Parathyroid adenoma (tissue), 2 donors: Measurements from ENCODE around the gene NUDT1.

Experiments
- H2AFZ ChIP-seq: fragments of 300-600 bp; sonication (generic); one replicate; pipeline ENCODE4 v1.7.0; 2017; ENCODE audit warnings: antibody characterized with exemption, mild to moderate bottlenecking
- H3K27ac ChIP-seq: fragments of 300-600 bp; sonication (generic); one replicate; pipeline ENCODE4 v1.7.0; 2017
- H3K27me3 ChIP-seq: fragments of 300-600 bp; sonication (generic); one replicate; pipeline ENCODE4 v1.7.0; 2017; ENCODE audit warnings: low read length; ENCODE audit not compliant: control insufficient read depth, insufficient read depth
- H3K36me3 ChIP-seq: fragments of 300-600 bp; sonication (generic); one replicate; pipeline ENCODE4 v1.7.0; 2017; ENCODE audit warnings: low read length; ENCODE audit not compliant: control insufficient read depth, insufficient read depth
- H3K4me1 ChIP-seq: fragments of 300-600 bp; sonication (generic); one replicate; pipeline ENCODE4 v1.7.0; 2017; ENCODE audit warnings: control low read depth
- H3K4me2 ChIP-seq: fragments of 300-600 bp; sonication (generic); one replicate; pipeline ENCODE4 v1.7.0; 2017; ENCODE audit warnings: low read length
- H3K4me3 ChIP-seq: fragments of 300-600 bp; sonication (generic); one replicate; pipeline ENCODE4 v1.7.0; 2017; ENCODE audit warnings: low read depth, low read length
- H3K79me2 ChIP-seq: fragments of 300-600 bp; sonication (generic); one replicate; pipeline ENCODE4 v1.7.0; 2017; ENCODE audit warnings: control low read depth
- H3K9ac ChIP-seq: fragments of 300-600 bp; sonication (generic); one replicate; pipeline ENCODE4 v1.7.0; 2017; ENCODE audit warnings: mild to moderate bottlenecking
- H3K9me3 ChIP-seq: fragments of 300-600 bp; sonication (generic); one replicate; pipeline ENCODE4 v1.7.0; 2017; ENCODE audit warnings: low read length; ENCODE audit not compliant: control insufficient read depth
- TF ChIP-seq, protein P1 (sequence below): fragments of 300-600 bp; sonication (generic); IDR thresholded peaks from one replicate; pipeline ENCODE4 v1.7.0; 2017; ENCODE audit warnings: antibody characterized with exemption, mild to moderate bottlenecking
- donor health status: primary hyperparathyroidism.

NUDT1 gene

DNA sequence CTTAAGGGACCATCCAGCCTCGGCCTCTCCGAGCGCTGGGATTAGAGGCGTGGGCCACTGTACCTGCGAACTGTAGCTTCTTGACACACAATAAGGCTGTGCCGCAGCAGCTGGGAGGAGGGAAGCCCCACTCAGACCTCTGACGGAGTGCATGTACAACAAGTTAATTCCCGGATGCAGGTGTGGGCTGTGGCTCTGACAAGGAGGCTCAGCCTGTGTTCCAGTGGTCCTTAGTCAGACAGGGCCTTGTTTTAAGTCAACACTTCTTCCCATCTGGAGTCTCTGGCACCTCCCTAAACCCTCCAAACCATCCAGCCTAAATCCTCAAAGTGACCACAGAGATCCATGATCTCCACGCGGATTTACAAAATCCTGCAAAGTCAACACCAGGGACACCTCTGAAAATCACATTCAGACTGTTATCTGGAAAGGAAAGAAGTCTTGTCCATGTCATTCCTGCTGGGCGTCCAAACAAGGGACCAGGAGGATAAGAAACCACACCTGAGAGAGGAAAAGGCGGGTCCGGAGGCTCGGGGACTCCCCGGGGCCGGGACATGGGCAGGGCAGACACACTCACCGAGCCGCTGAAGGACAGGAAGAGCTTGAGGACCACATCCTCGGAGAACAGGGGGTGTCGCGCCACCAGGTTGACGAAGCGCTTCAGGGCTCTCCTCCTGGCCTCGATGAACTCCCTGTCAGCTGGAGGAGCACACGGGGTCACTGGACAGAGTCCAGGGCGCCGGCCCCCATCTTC, 29.4 kb downstream of the NUDT1 start:
- Histone ChIP-seq H3K9ac (no peak overlapping the region), H2AFZ (no peak overlapping the region), H3K9me3 (no peaks in the 10 kb centered on the region), H3K27me3 (no peaks in the 10 kb centered on the region), H3K4me1 (no peaks in the 10 kb centered on the region), H3K27ac (no peak overlapping the region), H3K4me3 (no peak overlapping the region), H3K36me3 (no peaks in the 10 kb centered on the region), H3K79me2 (no peaks in the 10 kb centered on the region), H3K4me2 (no peak overlapping the region)
- TF ChIP-seq, protein P1, sequence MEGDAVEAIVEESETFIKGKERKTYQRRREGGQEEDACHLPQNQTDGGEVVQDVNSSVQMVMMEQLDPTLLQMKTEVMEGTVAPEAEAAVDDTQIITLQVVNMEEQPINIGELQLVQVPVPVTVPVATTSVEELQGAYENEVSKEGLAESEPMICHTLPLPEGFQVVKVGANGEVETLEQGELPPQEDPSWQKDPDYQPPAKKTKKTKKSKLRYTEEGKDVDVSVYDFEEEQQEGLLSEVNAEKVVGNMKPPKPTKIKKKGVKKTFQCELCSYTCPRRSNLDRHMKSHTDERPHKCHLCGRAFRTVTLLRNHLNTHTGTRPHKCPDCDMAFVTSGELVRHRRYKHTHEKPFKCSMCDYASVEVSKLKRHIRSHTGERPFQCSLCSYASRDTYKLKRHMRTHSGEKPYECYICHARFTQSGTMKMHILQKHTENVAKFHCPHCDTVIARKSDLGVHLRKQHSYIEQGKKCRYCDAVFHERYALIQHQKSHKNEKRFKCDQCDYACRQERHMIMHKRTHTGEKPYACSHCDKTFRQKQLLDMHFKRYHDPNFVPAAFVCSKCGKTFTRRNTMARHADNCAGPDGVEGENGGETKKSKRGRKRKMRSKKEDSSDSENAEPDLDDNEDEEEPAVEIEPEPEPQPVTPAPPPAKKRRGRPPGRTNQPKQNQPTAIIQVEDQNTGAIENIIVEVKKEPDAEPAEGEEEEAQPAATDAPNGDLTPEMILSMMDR = no peak

DNA sequence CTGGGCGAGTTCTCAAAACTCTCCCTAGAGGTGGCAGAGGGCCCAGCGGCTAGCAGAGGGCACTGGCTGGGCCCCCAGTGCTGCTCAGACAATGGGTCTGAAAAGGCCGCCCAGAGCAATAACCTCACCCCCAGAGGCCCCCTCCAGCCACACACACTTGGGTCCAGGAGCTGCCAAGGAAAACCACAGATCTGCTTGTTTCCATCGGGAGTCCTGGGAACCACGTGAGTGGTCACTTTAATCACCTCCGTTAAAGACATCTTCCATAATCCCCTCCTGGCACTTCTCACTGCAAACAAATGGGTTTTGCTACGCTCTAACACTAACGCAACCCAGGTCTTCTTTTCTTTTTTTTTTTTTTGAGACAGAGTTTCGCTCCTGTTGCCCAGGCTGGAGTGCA, 30.0 kb downstream of the NUDT1 start:
- Histone ChIP-seq H3K4me1 (no peaks in the 10 kb centered on the region), H3K9me3 (no peaks in the 10 kb centered on the region), H3K4me3 (no peak overlapping the region), H3K4me2 (no peak overlapping the region), H3K27ac (no peak overlapping the region), H3K9ac (no peak overlapping the region), H3K36me3 (no peaks in the 10 kb centered on the region), H3K27me3 (no peaks in the 10 kb centered on the region), H3K79me2 (no peaks in the 10 kb centered on the region), H2AFZ (no peak overlapping the region)
- TF ChIP-seq, protein P1 = no peak

DNA sequence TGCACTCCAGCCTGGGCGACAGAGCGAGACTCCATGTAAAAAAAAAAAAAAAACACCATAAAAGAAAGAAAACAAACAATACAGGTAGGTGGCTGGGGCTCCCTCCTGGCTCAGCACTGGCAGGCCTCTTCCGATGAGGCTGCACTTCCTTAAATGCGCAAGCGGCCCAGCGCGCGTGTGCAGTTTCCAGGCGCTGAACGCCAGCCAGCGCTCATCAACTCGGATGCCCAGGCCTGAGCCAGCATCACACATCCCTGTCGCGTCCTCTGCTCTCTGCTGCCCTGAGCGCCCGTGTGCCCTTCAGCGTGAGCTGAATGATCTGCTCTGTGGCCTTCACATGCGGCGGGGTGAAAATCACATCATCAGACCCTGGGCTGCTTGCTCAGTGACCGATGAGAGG, 31.8 kb downstream of the NUDT1 start:
- Histone ChIP-seq H3K27ac (no peak overlapping the region), H3K4me2 (no peak overlapping the region), H2AFZ (no peak overlapping the region), H3K79me2 (no peaks in the 10 kb centered on the region), H3K27me3 (no peaks in the 10 kb centered on the region), H3K4me3 (no peak overlapping the region), H3K9me3 (no peaks in the 10 kb centered on the region), H3K4me1 (no peaks in the 10 kb centered on the region), H3K36me3 (no peaks in the 10 kb centered on the region), H3K9ac (no peak overlapping the region)
- TF ChIP-seq, protein P1 = no peak

DNA sequence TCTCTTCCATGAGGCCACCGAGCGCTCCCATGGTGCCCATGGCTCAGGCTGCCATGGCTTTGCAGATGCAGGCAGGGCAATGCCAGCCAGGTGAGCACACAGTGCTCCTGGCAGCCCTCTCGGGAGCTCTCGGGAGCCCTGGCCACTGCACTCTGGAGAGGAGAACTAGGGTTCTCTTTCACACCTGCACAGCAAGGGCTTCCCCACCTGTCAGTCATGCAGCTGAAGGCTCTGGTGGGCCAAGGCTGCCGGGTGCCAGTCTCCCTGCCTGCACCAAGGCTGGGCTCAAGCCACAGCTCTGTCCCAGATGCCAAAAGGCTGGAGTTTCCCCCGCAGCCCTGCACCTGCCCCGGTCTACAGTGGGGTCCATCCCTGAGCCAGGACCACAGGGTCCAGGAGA, 32.6 kb downstream of the NUDT1 start:
- no peaks in the 10 kb centered on the region for H3K79me2 ChIP-seq
- no peak overlapping the region for H3K27ac ChIP-seq
- no peaks in the 10 kb centered on the region for H3K4me1 ChIP-seq
- no peak overlapping the region for H2AFZ ChIP-seq
- H3K27me3 ChIP-seq = no peaks in the 10 kb centered on the region
- H3K4me3 ChIP-seq = no peak overlapping the region
- no peak overlapping the region for H3K9ac ChIP-seq
- H3K9me3 ChIP-seq = no peaks in the 10 kb centered on the region
- H3K4me2 ChIP-seq = no peak overlapping the region
- H3K36me3 ChIP-seq = no peaks in the 10 kb centered on the region
- TF ChIP-seq, protein P1 = no peak

DNA sequence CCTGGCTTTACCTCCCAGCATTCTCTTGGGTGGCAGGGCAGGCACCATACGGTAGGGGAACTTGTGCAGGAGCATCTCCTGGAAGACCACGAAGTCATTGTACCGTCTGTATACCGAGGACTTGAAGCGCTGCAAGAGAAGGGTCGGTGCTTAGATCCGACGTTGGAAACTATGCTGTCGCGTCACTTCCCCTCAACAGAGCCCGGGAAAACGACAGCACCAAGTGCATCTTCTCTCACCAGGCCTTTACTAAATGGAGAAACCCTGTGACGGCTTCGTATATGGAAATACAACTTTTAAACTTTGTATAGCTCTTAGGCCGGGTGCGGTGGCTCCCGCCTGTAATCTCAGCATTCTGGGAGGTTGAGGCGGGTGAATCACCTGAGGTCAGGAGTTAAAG, 33.1 kb downstream of the NUDT1 start:
- TF ChIP-seq, protein P1 = no peak
- no peak overlapping the region for H3K4me3 ChIP-seq
- H3K9me3 ChIP-seq = no peaks in the 10 kb centered on the region
- no peaks in the 10 kb centered on the region for H3K79me2 ChIP-seq
- H3K36me3 ChIP-seq = no peaks in the 10 kb centered on the region
- no peaks in the 10 kb centered on the region for H3K4me1 ChIP-seq
- no peak overlapping the region for H3K9ac ChIP-seq
- H2AFZ ChIP-seq = no peak overlapping the region
- H3K4me2 ChIP-seq = no peak overlapping the region
- H3K27ac ChIP-seq = no peak overlapping the region
- no peaks in the 10 kb centered on the region for H3K27me3 ChIP-seq
